Colon (tissue), 2 donors: Measurements from ENCODE around the gene LSS.
"Not testable (repeated sequence)": the region's sequence is repeated elsewhere in the genome, so short reads cannot be mapped to it uniquely, and the experiment has no call there.

Experiments used
- FAIRE-seq: peaks from 2 replicates; lab custom pipeline; 2012; peaks lifted over from hg19 to GRCh38; lab: Jason Lieb, UNC
- donor health status: control.
- donor health status: control.

Gene LSS

GRCh38 chr21:46245213-46245915, 16.8 kb upstream of the LSS start:
- FAIRE-seq, result no peak

- no peak for FAIRE-seq
These were observed 16.0 kb upstream of the LSS start for GRCh38 chr21:46244602-46245001.

- no peak for FAIRE-seq
These were observed 15.4 kb upstream of the LSS start for GRCh38 chr21:46243960-46244361.

- FAIRE-seq, result no peak
These were observed 14.8 kb upstream of the LSS start for GRCh38 chr21:46243325-46243724.

GRCh38 chr21:46241577-46241976, 13.0 kb upstream of the LSS start:
- not testable (repeated sequence) for FAIRE-seq

- FAIRE-seq, result no peak
These were observed 11.3 kb upstream of the LSS start for GRCh38 chr21:46239817-46240325.

GRCh38 chr21:46237474-46237873, 8.9 kb upstream of the LSS start:
- FAIRE-seq, result no peak

- no peak for FAIRE-seq
These were observed 5.9 kb upstream of the LSS start for GRCh38 chr21:46234436-46234950.

GRCh38 chr21:46229923-46230260, 1.3 kb upstream of the LSS start:
- no peak for FAIRE-seq

GRCh38 chr21:46229133-46229922, 754 bp upstream of the LSS start:
- no peak for FAIRE-seq

- FAIRE-seq, result no peak
These were observed 696 bp downstream of the LSS start for GRCh38 chr21:46227811-46228344.

GRCh38 chr21:46226920-46227599, 1.5 kb downstream of the LSS start:
- FAIRE-seq, result no peak

GRCh38 chr21:46226146-46226545, 2.4 kb downstream of the LSS start:
- FAIRE-seq, result no peak

- FAIRE-seq, result not testable (repeated sequence)
These were observed 4.9 kb downstream of the LSS start for GRCh38 chr21:46223661-46224060.

- FAIRE-seq, result no peak
These were observed 5.4 kb downstream of the LSS start for GRCh38 chr21:46223217-46223616.

GRCh38 chr21:46222436-46223116, 6.0 kb downstream of the LSS start:
- FAIRE-seq, result no peak

GRCh38 chr21:46221664-46222435, 6.7 kb downstream of the LSS start:
- FAIRE-seq, result no peak

- no peak for FAIRE-seq
These were observed 7.7 kb downstream of the LSS start for GRCh38 chr21:46220847-46221246.

GRCh38 chr21:46220275-46220810, 8.2 kb downstream of the LSS start:
- no peak for FAIRE-seq

- FAIRE-seq, result no peak
These were observed 8.9 kb downstream of the LSS start for GRCh38 chr21:46219591-46220239.
